Measurements from ENCODE around the gene DDHD1. TPM values are rescaled to one million over a fixed set of nuclear protein-coding genes. Genes with fewer than 3 reads are reported as not detected.

Gene DDHD1

GRCh38 chr14:52988139-52988538, 165.0 kb downstream of the DDHD1 start:
- Histone ChIP-seq H3K4me1 (ENCODE audit: control insufficient read depth, insufficient read depth, low read depth, low read length) (no peaks in the 10 kb centered on the region), H2AK5ac (ENCODE audit: low read length, severe bottlenecking) (no peak overlapping the region), H2BK12ac (ENCODE audit: low read length in 2 of 2) (no peak overlapping the region), H3K27me3 (ENCODE audit: control insufficient read depth in 1 of 2, insufficient read depth in 1 of 2, low read length in 2 of 2) (no peaks in the 10 kb centered on the region), H3K9me3 (ENCODE audit: control insufficient read depth, low read length) (no peaks in the 10 kb centered on the region), H2BK120ac (ENCODE audit: low read depth, low read length) (no peak overlapping the region), H3K18ac (ENCODE audit: low read depth in 1 of 2, low read length in 2 of 2) (no peak overlapping the region), H2BK5ac (ENCODE audit: low read depth, low read length, poor library complexity, severe bottlenecking) (no peak overlapping the region), H3K9ac (ENCODE audit: low read length) (no peak overlapping the region), H2BK15ac (ENCODE audit: low read depth, poor library complexity, severe bottlenecking) (no peak overlapping the region), H3K14ac (ENCODE audit: low read length in 2 of 2) (no peak overlapping the region), H3K4ac (ENCODE audit: low read depth in 1 of 2, low read length in 2 of 2) (no peak overlapping the region), H4K8ac (ENCODE audit: low read length) (no peak overlapping the region), H3K79me1 (replicated peaks; ENCODE audit: low read length, poor library complexity, severe bottlenecking) (no peaks in the 10 kb centered on the region), H2AFZ (ENCODE audit: low read depth, low read length) (no peak overlapping the region), H3K36me3 (ENCODE audit: control insufficient read depth in 1 of 2, insufficient read depth in 2 of 2, low read depth in 1 of 2, low read length in 2 of 2) (no peaks in the 10 kb centered on the region), H3K4me3 (ENCODE audit: insufficient read depth in 1 of 2, low read depth in 1 of 2, low read length in 2 of 2) (no peak overlapping the region), H3K23ac (ENCODE audit: low read length in 2 of 2) (no peak overlapping the region), H3K27ac (ENCODE audit: low read length, poor library complexity, severe bottlenecking) (no peak overlapping the region), H3K4me2 (ENCODE audit: low read length, poor library complexity, severe bottlenecking) (no peak overlapping the region), H4K91ac (ENCODE audit: low read length) (no peak overlapping the region)
- no peak for DNase-seq

- no peak overlapping the region for H2BK5ac ChIP-seq (ENCODE audit: low read depth, low read length, poor library complexity, severe bottlenecking)
- H3K27ac ChIP-seq (ENCODE audit: low read length, poor library complexity, severe bottlenecking), result no peak overlapping the region
- no peaks in the 10 kb centered on the region for H3K4me1 ChIP-seq (ENCODE audit: control insufficient read depth, insufficient read depth, low read depth, low read length)
- no peak for DNase-seq
- H3K14ac ChIP-seq (ENCODE audit: low read length in 2 of 2), result no peak overlapping the region
- no peak overlapping the region for H3K9ac ChIP-seq (ENCODE audit: low read length)
- WGBS, result 63% methylated on average over 3 of the region's 3 CpGs
- no peak overlapping the region for H3K4me3 ChIP-seq (ENCODE audit: insufficient read depth in 1 of 2, low read depth in 1 of 2, low read length in 2 of 2)
- no peak overlapping the region for H3K4me2 ChIP-seq (ENCODE audit: low read length, poor library complexity, severe bottlenecking)
- H3K79me1 ChIP-seq (replicated peaks; ENCODE audit: low read length, poor library complexity, severe bottlenecking), result no peaks in the 10 kb centered on the region
- no peak overlapping the region for H3K18ac ChIP-seq (ENCODE audit: low read depth in 1 of 2, low read length in 2 of 2)
- H2BK120ac ChIP-seq (ENCODE audit: low read depth, low read length), result no peak overlapping the region
- no peak overlapping the region for H4K91ac ChIP-seq (ENCODE audit: low read length)
- no peaks in the 10 kb centered on the region for H3K9me3 ChIP-seq (ENCODE audit: control insufficient read depth, low read length)
- H2BK15ac ChIP-seq (ENCODE audit: low read depth, poor library complexity, severe bottlenecking), result no peak overlapping the region
- no peak overlapping the region for H2AK5ac ChIP-seq (ENCODE audit: low read length, severe bottlenecking)
- H2BK12ac ChIP-seq (ENCODE audit: low read length in 2 of 2), result no peak overlapping the region
- no peaks in the 10 kb centered on the region for H3K27me3 ChIP-seq (ENCODE audit: control insufficient read depth in 1 of 2, insufficient read depth in 1 of 2, low read length in 2 of 2)
- no peak overlapping the region for H2AFZ ChIP-seq (ENCODE audit: low read depth, low read length)
- no peak overlapping the region for H4K8ac ChIP-seq (ENCODE audit: low read length)
- H3K23ac ChIP-seq (ENCODE audit: low read length in 2 of 2), result no peak overlapping the region
- no peaks in the 10 kb centered on the region for H3K36me3 ChIP-seq (ENCODE audit: control insufficient read depth in 1 of 2, insufficient read depth in 2 of 2, low read depth in 1 of 2, low read length in 2 of 2)
- H3K4ac ChIP-seq (ENCODE audit: low read depth in 1 of 2, low read length in 2 of 2), result no peak overlapping the region
Observed at GRCh38 chr14:52987514-52987913, 165.6 kb downstream of the DDHD1 start.

GRCh38 chr14:52987042-52987441, 166.1 kb downstream of the DDHD1 start:
- Histone ChIP-seq H3K18ac (ENCODE audit: low read depth in 1 of 2, low read length in 2 of 2) (no peak overlapping the region), H4K91ac (ENCODE audit: low read length) (no peak overlapping the region), H3K9ac (ENCODE audit: low read length) (no peak overlapping the region), H3K4me1 (ENCODE audit: control insufficient read depth, insufficient read depth, low read depth, low read length) (no peaks in the 10 kb centered on the region), H2BK12ac (ENCODE audit: low read length in 2 of 2) (no peak overlapping the region), H3K36me3 (ENCODE audit: control insufficient read depth in 1 of 2, insufficient read depth in 2 of 2, low read depth in 1 of 2, low read length in 2 of 2) (no peaks in the 10 kb centered on the region), H3K9me3 (ENCODE audit: control insufficient read depth, low read length) (no peaks in the 10 kb centered on the region), H2AK5ac (ENCODE audit: low read length, severe bottlenecking) (no peak overlapping the region), H3K23ac (ENCODE audit: low read length in 2 of 2) (no peak overlapping the region), H3K4ac (ENCODE audit: low read depth in 1 of 2, low read length in 2 of 2) (no peak overlapping the region), H2BK120ac (ENCODE audit: low read depth, low read length) (no peak overlapping the region), H3K79me1 (replicated peaks; ENCODE audit: low read length, poor library complexity, severe bottlenecking) (no peaks in the 10 kb centered on the region), H3K27me3 (ENCODE audit: control insufficient read depth in 1 of 2, insufficient read depth in 1 of 2, low read length in 2 of 2) (no peaks in the 10 kb centered on the region), H3K4me3 (ENCODE audit: insufficient read depth in 1 of 2, low read depth in 1 of 2, low read length in 2 of 2) (no peak overlapping the region), H2AFZ (ENCODE audit: low read depth, low read length) (no peak overlapping the region), H3K4me2 (ENCODE audit: low read length, poor library complexity, severe bottlenecking) (no peak overlapping the region), H2BK5ac (ENCODE audit: low read depth, low read length, poor library complexity, severe bottlenecking) (no peak overlapping the region), H4K8ac (ENCODE audit: low read length) (no peak overlapping the region), H2BK15ac (ENCODE audit: low read depth, poor library complexity, severe bottlenecking) (no peak overlapping the region), H3K27ac (ENCODE audit: low read length, poor library complexity, severe bottlenecking) (no peak overlapping the region), H3K14ac (ENCODE audit: low read length in 2 of 2) (no peak overlapping the region)
- whole genome bisulfite sequencing, result 95% methylated on average over 2 of the region's 2 CpGs
- DNase-seq, result no peak

Small RNA genes lying within 50 kb of the gene (small RNA-seq; reads per million reads assigned to genes)
- not detected for gene AL352979.1 (ENCODE audit: low read depth)
